ENCODE data around the gene GAA. TPM values are rescaled to one million over a fixed set of nuclear protein-coding genes. Genes with fewer than 3 reads are reported as not detected.
A peak's percentile ranks its signal among the peaks of the same experiment; 100 is the strongest.

Gene GAA
- total RNA-seq, 2 donors from 2014 or later = 16.7 to 23.8 TPM

GRCh38 chr17:80068301-80069222 lies 32.8 kb upstream of the GAA start:
- Mint-ChIP-seq H3K36me3 (ENCODE audit: low read depth) (no peaks in the 10 kb centered on the region), H3K4me3 (no peak overlapping the region), H3K4me1 (peaks cover 5% of the 10 kb centered on the region), H3K27me3 (peaks cover 15% of the 10 kb centered on the region), H3K27ac (no peak overlapping the region)
- no peak for ATAC-seq
- H3K9me3 ChIP-seq (ENCODE audit: control insufficient read depth, low read length, poor library complexity, severe bottlenecking) = no peaks in the 10 kb centered on the region
- DNase-seq = no peak

GRCh38 chr17:80070375-80071115 lies 30.8 kb upstream of the GAA start:
- no peak overlapping the region for H3K4me3 Mint-ChIP-seq
- ATAC-seq = no peak
- H3K27me3 Mint-ChIP-seq = peaks cover 15% of the 10 kb centered on the region
- no peaks in the 10 kb centered on the region for H3K9me3 ChIP-seq (ENCODE audit: control insufficient read depth, low read length, poor library complexity, severe bottlenecking)
- H3K36me3 Mint-ChIP-seq (ENCODE audit: low read depth) = no peaks in the 10 kb centered on the region
- DNase-seq = no peak
- H3K4me1 Mint-ChIP-seq = peaks cover 5% of the 10 kb centered on the region
- H3K27ac Mint-ChIP-seq = no peak overlapping the region

GRCh38 chr17:80071116-80071841 lies 30.1 kb upstream of the GAA start:
- H3K27ac Mint-ChIP-seq = no peak overlapping the region
- no peak for ATAC-seq

GRCh38 chr17:80072410-80072809 lies 29.0 kb upstream of the GAA start:
- Mint-ChIP-seq H3K36me3 (ENCODE audit: low read depth) (no peaks in the 10 kb centered on the region), H3K27ac (no peak overlapping the region), H3K4me1 (peaks cover 3% of the 10 kb centered on the region), H3K4me3 (no peak overlapping the region), H3K27me3 (peaks cover 8% of the 10 kb centered on the region)
- no peak for DNase-seq
- no peaks in the 10 kb centered on the region for H3K9me3 ChIP-seq (ENCODE audit: control insufficient read depth, low read length, poor library complexity, severe bottlenecking)
- ATAC-seq = no peak

More at GRCh38 chr17:80071116-80071841, 30.1 kb upstream of the GAA start:
- no peaks in the 10 kb centered on the region for H3K9me3 ChIP-seq (ENCODE audit: control insufficient read depth, low read length, poor library complexity, severe bottlenecking)
- Mint-ChIP-seq H3K27me3 (peaks cover 15% of the 10 kb centered on the region), H3K36me3 (ENCODE audit: low read depth) (no peaks in the 10 kb centered on the region), H3K4me1 (peaks cover 5% of the 10 kb centered on the region), H3K4me3 (no peak overlapping the region)
- no peak for DNase-seq

- H3K4me3 Mint-ChIP-seq = no peak overlapping the region
- ATAC-seq (no peak), DNase-seq (no peak)
- no peaks in the 10 kb centered on the region for H3K9me3 ChIP-seq (ENCODE audit: control insufficient read depth, low read length, poor library complexity, severe bottlenecking)
- no peaks in the 10 kb centered on the region for H3K36me3 Mint-ChIP-seq (ENCODE audit: low read depth)
- peaks cover 4% of the 10 kb centered on the region for H3K4me1 Mint-ChIP-seq
- peaks cover 10% of the 10 kb centered on the region for H3K27me3 Mint-ChIP-seq
- H3K27ac Mint-ChIP-seq = no peak overlapping the region
Measured at GRCh38 chr17:80080081-80080480, 21.3 kb upstream of the GAA start.

- H3K4me1 Mint-ChIP-seq = peaks cover 4% of the 10 kb centered on the region
- no peaks in the 10 kb centered on the region for H3K9me3 ChIP-seq (ENCODE audit: control insufficient read depth, low read length, poor library complexity, severe bottlenecking)
- H3K4me3 Mint-ChIP-seq = no peak overlapping the region
- H3K27me3 Mint-ChIP-seq = peaks cover 15% of the 10 kb centered on the region
- no peaks in the 10 kb centered on the region for H3K36me3 Mint-ChIP-seq (ENCODE audit: low read depth)
- H3K27ac Mint-ChIP-seq = no peak overlapping the region
- ATAC-seq (no peak), DNase-seq (no peak)
Measured at GRCh38 chr17:80081596-80081995, 19.8 kb upstream of the GAA start.

- no peak overlapping the region for H3K4me3 Mint-ChIP-seq
Measured at GRCh38 chr17:80082403-80083135, 18.8 kb upstream of the GAA start.

GRCh38 chr17:80083136-80083661 lies 18.2 kb upstream of the GAA start:
- peaks cover 4% of the 10 kb centered on the region for H3K4me1 Mint-ChIP-seq
- no peaks in the 10 kb centered on the region for H3K36me3 Mint-ChIP-seq (ENCODE audit: low read depth)
- no peak for DNase-seq
- no peak for ATAC-seq
- no peak overlapping the region for H3K4me3 Mint-ChIP-seq
- H3K27ac Mint-ChIP-seq = no peak overlapping the region
- H3K9me3 ChIP-seq (ENCODE audit: control insufficient read depth, low read length, poor library complexity, severe bottlenecking) = no peaks in the 10 kb centered on the region
- peaks cover 10% of the 10 kb centered on the region for H3K27me3 Mint-ChIP-seq

More at GRCh38 chr17:80082403-80083135, 18.8 kb upstream of the GAA start:
- DNase-seq = peak in 2 of 3 donors; percentile 29 to 42
- ATAC-seq = peak; percentile 58
- peaks cover 4% of the 10 kb centered on the region for H3K4me1 Mint-ChIP-seq
- H3K36me3 Mint-ChIP-seq (ENCODE audit: low read depth) = no peaks in the 10 kb centered on the region
- no peak overlapping the region for H3K27ac Mint-ChIP-seq
- peaks cover 13% of the 10 kb centered on the region for H3K27me3 Mint-ChIP-seq
- no peaks in the 10 kb centered on the region for H3K9me3 ChIP-seq (ENCODE audit: control insufficient read depth, low read length, poor library complexity, severe bottlenecking)

- Mint-ChIP-seq H3K4me3 (no peak overlapping the region), H3K27me3 (peaks cover 9% of the 10 kb centered on the region), H3K36me3 (ENCODE audit: low read depth) (no peaks in the 10 kb centered on the region), H3K4me1 (peaks cover 4% of the 10 kb centered on the region), H3K27ac (no peak overlapping the region)
- no peaks in the 10 kb centered on the region for H3K9me3 ChIP-seq (ENCODE audit: control insufficient read depth, low read length, poor library complexity, severe bottlenecking)
- DNase-seq (no peak), ATAC-seq (no peak)
Measured at GRCh38 chr17:80084773-80085172, 16.6 kb upstream of the GAA start.

GRCh38 chr17:80086081-80086480 lies 15.3 kb upstream of the GAA start:
- no peak for DNase-seq
- H3K9me3 ChIP-seq (ENCODE audit: control insufficient read depth, low read length, poor library complexity, severe bottlenecking) = no peaks in the 10 kb centered on the region
- H3K4me3 Mint-ChIP-seq = peak overlapping the region; percentile 41
- no peak for ATAC-seq
- peaks cover 9% of the 10 kb centered on the region for H3K27me3 Mint-ChIP-seq
- no peaks in the 10 kb centered on the region for H3K36me3 Mint-ChIP-seq (ENCODE audit: low read depth)
- H3K27ac Mint-ChIP-seq = no peak overlapping the region
- peaks cover 4% of the 10 kb centered on the region for H3K4me1 Mint-ChIP-seq

GRCh38 chr17:80086616-80087015 lies 14.8 kb upstream of the GAA start:
- peaks cover 9% of the 10 kb centered on the region for H3K27me3 Mint-ChIP-seq
- H3K27ac Mint-ChIP-seq = peak overlapping the region; percentile 16
- DNase-seq (no peak), ATAC-seq (no peak)
- no peak overlapping the region for H3K4me3 Mint-ChIP-seq
- H3K4me1 Mint-ChIP-seq = peaks cover 4% of the 10 kb centered on the region
- no peaks in the 10 kb centered on the region for H3K9me3 ChIP-seq (ENCODE audit: control insufficient read depth, low read length, poor library complexity, severe bottlenecking)
- no peaks in the 10 kb centered on the region for H3K36me3 Mint-ChIP-seq (ENCODE audit: low read depth)
